A673 (cell line): Measurements from ENCODE around the gene MCM9.

ENCODE experiments used
- EZH2 ChIP-seq: fragments of 200-600 bp; sonication (generic); IDR thresholded peaks from 2 replicates; pipeline ENCODE4 v1.6.1; 2017; ENCODE audit warnings: borderline replicate concordance, low read depth, mild to moderate bottlenecking, mixed read lengths, antibody characterized with exemption, low read length; ENCODE audit not compliant: poor library complexity, severe bottlenecking
- TF ChIP-seq, protein P1 (sequence below): fragments of 300-800, 200-600 bp; sonication (generic); conservative IDR thresholded peaks from 2 replicates; pipeline ENCODE4 v1.5.1; 2017; ENCODE audit warnings: low read depth, mild to moderate bottlenecking, antibody characterized with exemption, low read length, moderate library complexity, mixed read lengths

GRCh38 chr6:118788702-118789101 is 146.3 kb downstream of the MCM9 start:
- TF ChIP-seq, protein P1, sequence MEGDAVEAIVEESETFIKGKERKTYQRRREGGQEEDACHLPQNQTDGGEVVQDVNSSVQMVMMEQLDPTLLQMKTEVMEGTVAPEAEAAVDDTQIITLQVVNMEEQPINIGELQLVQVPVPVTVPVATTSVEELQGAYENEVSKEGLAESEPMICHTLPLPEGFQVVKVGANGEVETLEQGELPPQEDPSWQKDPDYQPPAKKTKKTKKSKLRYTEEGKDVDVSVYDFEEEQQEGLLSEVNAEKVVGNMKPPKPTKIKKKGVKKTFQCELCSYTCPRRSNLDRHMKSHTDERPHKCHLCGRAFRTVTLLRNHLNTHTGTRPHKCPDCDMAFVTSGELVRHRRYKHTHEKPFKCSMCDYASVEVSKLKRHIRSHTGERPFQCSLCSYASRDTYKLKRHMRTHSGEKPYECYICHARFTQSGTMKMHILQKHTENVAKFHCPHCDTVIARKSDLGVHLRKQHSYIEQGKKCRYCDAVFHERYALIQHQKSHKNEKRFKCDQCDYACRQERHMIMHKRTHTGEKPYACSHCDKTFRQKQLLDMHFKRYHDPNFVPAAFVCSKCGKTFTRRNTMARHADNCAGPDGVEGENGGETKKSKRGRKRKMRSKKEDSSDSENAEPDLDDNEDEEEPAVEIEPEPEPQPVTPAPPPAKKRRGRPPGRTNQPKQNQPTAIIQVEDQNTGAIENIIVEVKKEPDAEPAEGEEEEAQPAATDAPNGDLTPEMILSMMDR = no peak
- TF ChIP-seq EZH2 = no peak
